Stimulated activated CD8-positive, alpha-beta memory T cell treated with anti-CD3 and anti-CD28 coated beads, Interleukin-12 subunit alpha, Interleukin-12 subunit beta, amount 100 ng/mL, for 1 hour (primary cell): Measurements from ENCODE around the gene MYO16.

Source experiments
- DNase-seq: peaks from one replicate; pipeline ENCODE4 v3.0.0-alpha.2; 2020; ENCODE audit warnings: low read depth

Gene MYO16

GRCh38 chr13:109126891-109127641, 497.7 kb downstream of the MYO16 start:
- no peak for DNase-seq

GRCh38 chr13:109128121-109128520, 498.7 kb downstream of the MYO16 start:
- no peak for DNase-seq

- DNase-seq: no peak
Observed at GRCh38 chr13:109130093-109130835, 500.9 kb downstream of the MYO16 start.

- no peak for DNase-seq
Observed at GRCh38 chr13:109131698-109132257, 502.4 kb downstream of the MYO16 start.

GRCh38 chr13:109135018-109135417, 505.6 kb downstream of the MYO16 start:
- no peak for DNase-seq

GRCh38 chr13:109136873-109137272, 507.5 kb downstream of the MYO16 start:
- DNase-seq: no peak

- no peak for DNase-seq
Observed at GRCh38 chr13:109139346-109139745, 509.9 kb downstream of the MYO16 start.

GRCh38 chr13:109140054-109140453, 510.6 kb downstream of the MYO16 start:
- DNase-seq: no peak

- DNase-seq: no peak
Observed at GRCh38 chr13:109140479-109141349, 511.3 kb downstream of the MYO16 start.

- DNase-seq: no peak
Observed at GRCh38 chr13:109141706-109142105, 512.3 kb downstream of the MYO16 start.

- DNase-seq: no peak
Observed at GRCh38 chr13:109144693-109145437, 515.5 kb downstream of the MYO16 start.

GRCh38 chr13:109145631-109146030, 516.2 kb downstream of the MYO16 start:
- no peak for DNase-seq

GRCh38 chr13:109146393-109146792, 517.0 kb downstream of the MYO16 start:
- DNase-seq: no peak

- no peak for DNase-seq
Observed at GRCh38 chr13:109146912-109147647, 517.7 kb downstream of the MYO16 start.

- no peak for DNase-seq
Observed at GRCh38 chr13:109148243-109148642, 518.8 kb downstream of the MYO16 start.

- DNase-seq: no peak
Observed at GRCh38 chr13:109150696-109151095, 521.3 kb downstream of the MYO16 start.

GRCh38 chr13:109151255-109151654, 521.8 kb downstream of the MYO16 start:
- DNase-seq: no peak

GRCh38 chr13:109151696-109152095, 522.3 kb downstream of the MYO16 start:
- no peak for DNase-seq

GRCh38 chr13:109152311-109152820, 523.0 kb downstream of the MYO16 start:
- DNase-seq: no peak

- DNase-seq: no peak
Observed at GRCh38 chr13:109152941-109153340, 523.5 kb downstream of the MYO16 start.

GRCh38 chr13:109154146-109154545, 524.7 kb downstream of the MYO16 start:
- no peak for DNase-seq
